ENCODE measurements around the gene CDX2. TPM values are rescaled to one million over a fixed set of nuclear protein-coding genes. Genes with fewer than 3 reads are reported as not detected.
"Not testable (repeated sequence)": the region's sequence is repeated elsewhere in the genome, so short reads cannot be mapped to it uniquely, and the experiment has no call there.

CDX2 gene
- polyA plus RNA-seq, 1 experiment = not detected

- CTCF ChIA-PET = interaction anchor here (0.7 to 1.6 kb wide), 2 partner anchors 638 to 650 kb away, joined by 3 to 4 read pairs; no protein-coding TSS in a partner anchor
- DNase-seq (ENCODE audit: low read depth, low spot score) = no peak
Observed at GRCh38 chr13:28012383-28012782, 43.3 kb upstream of the CDX2 start.

DNA sequence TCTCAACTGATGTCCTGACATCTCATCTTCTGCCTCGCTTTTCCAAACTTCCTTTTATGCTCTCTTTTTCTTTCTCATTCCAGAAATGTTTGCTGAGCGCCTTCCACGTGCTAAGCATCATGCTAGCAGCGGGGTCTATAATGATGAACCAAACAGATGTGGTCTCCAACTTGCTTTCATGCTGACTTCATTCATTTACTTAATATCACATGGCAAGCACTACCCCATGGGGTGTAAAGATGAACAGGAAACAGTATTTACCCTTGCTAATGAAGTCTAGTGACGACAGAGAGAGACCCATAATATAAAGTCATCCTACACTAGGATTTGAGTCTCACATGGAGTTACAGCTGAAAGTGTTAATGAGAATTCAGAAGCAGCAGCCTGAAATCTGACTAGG is 40.9 kb upstream of the CDX2 start:
- ChIA-PET POLR2A (no interaction called here), CTCF (interaction anchor here (0.7 kb wide), 1 partner anchor 12 kb away, joined by 4 read pairs; no protein-coding TSS in a partner anchor)
- H3K9me3 ChIP-seq (ENCODE audit: control insufficient read depth, insufficient read depth, low read length) = no peaks in the 10 kb centered on the region
- no peaks in the 10 kb centered on the region for H3K27me3 ChIP-seq (ENCODE audit: control insufficient read depth, insufficient read depth, low read length)
- TF ChIP-seq, protein P1, sequence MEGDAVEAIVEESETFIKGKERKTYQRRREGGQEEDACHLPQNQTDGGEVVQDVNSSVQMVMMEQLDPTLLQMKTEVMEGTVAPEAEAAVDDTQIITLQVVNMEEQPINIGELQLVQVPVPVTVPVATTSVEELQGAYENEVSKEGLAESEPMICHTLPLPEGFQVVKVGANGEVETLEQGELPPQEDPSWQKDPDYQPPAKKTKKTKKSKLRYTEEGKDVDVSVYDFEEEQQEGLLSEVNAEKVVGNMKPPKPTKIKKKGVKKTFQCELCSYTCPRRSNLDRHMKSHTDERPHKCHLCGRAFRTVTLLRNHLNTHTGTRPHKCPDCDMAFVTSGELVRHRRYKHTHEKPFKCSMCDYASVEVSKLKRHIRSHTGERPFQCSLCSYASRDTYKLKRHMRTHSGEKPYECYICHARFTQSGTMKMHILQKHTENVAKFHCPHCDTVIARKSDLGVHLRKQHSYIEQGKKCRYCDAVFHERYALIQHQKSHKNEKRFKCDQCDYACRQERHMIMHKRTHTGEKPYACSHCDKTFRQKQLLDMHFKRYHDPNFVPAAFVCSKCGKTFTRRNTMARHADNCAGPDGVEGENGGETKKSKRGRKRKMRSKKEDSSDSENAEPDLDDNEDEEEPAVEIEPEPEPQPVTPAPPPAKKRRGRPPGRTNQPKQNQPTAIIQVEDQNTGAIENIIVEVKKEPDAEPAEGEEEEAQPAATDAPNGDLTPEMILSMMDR (IDR thresholded peaks at IDR 0.05; ENCODE audit: low read depth, low read length) = no peak
- no peak overlapping the region for H3K4me3 ChIP-seq (ENCODE audit: low read depth, low read length)
- no peak for DNase-seq (ENCODE audit: low read depth, low spot score)
- no peak overlapping the region for H3K27ac ChIP-seq (ENCODE audit: low read depth, low read length)

More at GRCh38 chr13:28012383-28012782, 43.3 kb upstream of the CDX2 start:
- H3K27me3 ChIP-seq (ENCODE audit: control insufficient read depth, insufficient read depth, low read length) = peaks cover 2% of the 10 kb centered on the region
- H3K9me3 ChIP-seq (ENCODE audit: control insufficient read depth, insufficient read depth, low read length) = no peaks in the 10 kb centered on the region
- POLR2A ChIA-PET = interaction anchor here (0.5 kb wide), 1 partner anchor 249 kb away, joined by 4 read pairs; no protein-coding TSS in a partner anchor
- TF ChIP-seq, protein P1 (IDR thresholded peaks at IDR 0.05; ENCODE audit: low read depth, low read length) = no peak
- no peak overlapping the region for H3K4me3 ChIP-seq (ENCODE audit: low read depth, low read length)
- H3K27ac ChIP-seq (ENCODE audit: low read depth, low read length) = no peak overlapping the region

- CTCF ChIA-PET; DNase-seq (ENCODE audit: low read depth, low spot score); H3K27me3 ChIP-seq (ENCODE audit: control insufficient read depth, insufficient read depth, low read length); H3K4me3 ChIP-seq (ENCODE audit: low read depth, low read length); H3K9me3 ChIP-seq (ENCODE audit: control insufficient read depth, insufficient read depth, low read length); H3K27ac ChIP-seq (ENCODE audit: low read depth, low read length); POLR2A ChIA-PET: not testable (repeated sequence)
Observed at GRCh38 chr13:28005016-28005415, 35.9 kb upstream of the CDX2 start.

DNA sequence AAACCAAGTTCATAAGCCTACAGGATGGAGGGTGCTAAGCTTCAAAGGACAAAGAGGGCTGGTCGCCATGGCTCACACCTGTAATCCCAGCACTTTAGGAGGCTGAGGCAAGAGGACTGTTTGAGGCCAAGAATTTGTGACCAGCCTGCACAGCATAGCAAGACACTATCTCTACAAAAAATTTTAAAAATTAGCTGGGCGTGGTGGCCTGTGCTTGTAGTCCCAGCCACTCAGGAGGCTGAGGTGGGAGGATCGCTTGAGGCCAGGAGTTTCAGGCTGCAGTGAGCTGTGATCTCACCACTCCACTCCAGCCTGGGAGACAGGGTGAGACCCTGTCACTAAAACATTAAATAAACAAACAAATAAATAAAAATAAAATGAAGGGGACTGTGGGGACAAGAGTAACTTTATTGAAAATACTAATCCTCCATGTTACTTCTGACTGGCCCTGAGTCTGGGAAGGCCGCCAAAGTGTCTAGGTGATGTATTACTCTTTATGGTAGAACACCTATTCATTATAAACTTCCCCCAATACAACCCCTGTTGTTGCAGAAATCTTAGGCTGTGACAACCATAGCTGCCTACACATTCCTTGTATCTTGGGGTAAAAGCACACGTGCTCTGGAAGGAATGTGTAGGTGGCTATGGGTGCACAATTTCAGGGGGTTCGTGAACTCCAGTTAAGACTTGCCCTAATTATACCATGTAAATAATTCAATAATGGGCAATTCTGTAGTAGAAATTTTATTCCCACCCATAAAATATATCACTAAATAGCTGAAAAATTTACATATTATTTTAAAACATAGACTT is 34.0 kb upstream of the CDX2 start:
- Histone ChIP-seq H3K27ac (ENCODE audit: low read depth, low read length) (no peak overlapping the region), H3K4me3 (ENCODE audit: low read depth, low read length) (no peak overlapping the region), H3K27me3 (ENCODE audit: control insufficient read depth, insufficient read depth, low read length) (peaks cover 3% of the 10 kb centered on the region), H3K9me3 (ENCODE audit: control insufficient read depth, insufficient read depth, low read length) (no peaks in the 10 kb centered on the region; the same call in 1 of the 2 replicates)
- DNase-seq (ENCODE audit: low read depth, low spot score) = no peak
- TF ChIP-seq, protein P1 (IDR thresholded peaks at IDR 0.05; ENCODE audit: low read depth, low read length) = no peak
- POLR2A ChIA-PET = no interaction called here
- CTCF ChIA-PET = interaction anchor here (0.5 to 2.1 kb wide), 5 partner anchors 18 to 176 kb away, joined by 3 to 11 read pairs (median 3); no protein-coding TSS in a partner anchor

GRCh38 chr13:28001837-28002473 is 32.8 kb upstream of the CDX2 start:
- ChIA-PET POLR2A (no interaction called here), CTCF (interaction anchor here (1.7 to 2.1 kb wide), 2 partner anchors 17 to 18 kb away, joined by 9 to 11 read pairs; no protein-coding TSS in a partner anchor)
- Histone ChIP-seq H3K9me3 (ENCODE audit: control insufficient read depth, insufficient read depth, low read length) (no peaks in the 10 kb centered on the region; the same call in 1 of the 2 replicates), H3K27ac (ENCODE audit: low read depth, low read length) (no peak overlapping the region), H3K4me3 (ENCODE audit: low read depth, low read length) (no peak overlapping the region), H3K27me3 (ENCODE audit: control insufficient read depth, insufficient read depth, low read length) (peaks cover 3% of the 10 kb centered on the region)
- DNase-seq (ENCODE audit: low read depth, low spot score) = no peak
- TF ChIP-seq, protein P1 (IDR thresholded peaks at IDR 0.05; ENCODE audit: low read depth, low read length) = no peak

Data from AG04450 (cell line).